Adrenal gland (tissue), 5 donors: ENCODE results near the gene ZC2HC1C.

Source experiments
- CTCF ChIP-seq, 6 experiments: fragments of 450-650 bp in 4 of 6; fragments of 200-600 bp in 2 of 6; sonication (generic) in 1 of 6; IDR thresholded peaks; 1 replicate in 5 of 6; 2 replicates in 1 of 6; pipeline versions ENCODE4 v1.5.1 to v1.8.0; 2016 to 2021; ENCODE audit warnings: antibody characterized with exemption in 6 of 6, mild to moderate bottlenecking in 2 of 6, moderate library complexity in 1 of 6
- POLR2A ChIP-seq, 2 donors: fragments of 450-650 bp; IDR thresholded peaks; one replicate each; pipeline ENCODE4 v1.6.1; 2017; ENCODE audit warnings: antibody characterized with exemption in 2 of 2, mild to moderate bottlenecking in 2 of 2, moderate library complexity in 1 of 2
- donor health status: DM: no; HTN: no; CAD: no.

- TF ChIP-seq CTCF (IDR thresholded peaks at IDR 0.05), result no peak
- TF ChIP-seq POLR2A (IDR thresholded peaks at IDR 0.05), result no peak
These were observed 51.3 kb downstream of the ZC2HC1C start for GRCh38 chr14:75120541-75121291.
